Neutrophil (primary cell): Measurements from ENCODE around the gene GRB14.

Source experiments
- H3K27ac ChIP-seq: fragments of 200-600 bp; sonication (generic); 2 replicates; pipeline ENCODE4 v1.5.1; 2016; ENCODE audit warnings: mild to moderate bottlenecking, moderate library complexity
- H3K27me3 ChIP-seq: fragments of 200-600 bp; sonication (generic); 2 replicates; pipeline ENCODE4 v1.6.0; 2016; ENCODE audit warnings: mild to moderate bottlenecking
- H3K36me3 ChIP-seq: fragments of 200-600 bp; sonication (generic); 2 replicates; pipeline ENCODE4 v1.5.1; 2017
- H3K4me1 ChIP-seq, 2 experiments: fragments of 200-600 bp in 1 of 2; sonication (generic) in 1 of 2; 1 replicate in 1 of 2; 2 replicates in 1 of 2; pipeline versions ENCODE4 v1.5.1 to v1.6.1; 2013 to 2016; ENCODE audit warnings: low read depth in 1 of 2, low read length in 1 of 2, mild to moderate bottlenecking in 1 of 2, moderate library complexity in 1 of 2; ENCODE audit not compliant: control insufficient read depth in 1 of 2, insufficient read depth in 1 of 2
- H3K4me3 ChIP-seq, 2 experiments: fragments of 200-600 bp in 1 of 2; sonication (generic) in 1 of 2; 1 replicate in 1 of 2; 2 replicates in 1 of 2; pipeline ENCODE4 v1.5.1; 2013 to 2016; ENCODE audit warnings: low read depth in 1 of 2, low read length in 1 of 2, mild to moderate bottlenecking in 1 of 2, moderate library complexity in 1 of 2
- H3K9me3 ChIP-seq: fragments of 200-600 bp; sonication (generic); 2 replicates; pipeline ENCODE4 v1.5.1; 2016
- CTCF ChIP-seq: fragments of 200-600 bp; sonication (generic); IDR thresholded peaks from 2 replicates; pipeline ENCODE4 v1.5.1; 2016; ENCODE audit warnings: antibody characterized with exemption

GRB14 gene

GRCh38 chr2:164609790-164610189 is 11.5 kb downstream of the GRB14 start:
- Histone ChIP-seq H3K4me1 (no peaks in the 10 kb centered on the region), H3K27ac (no peak overlapping the region), H3K36me3 (no peaks in the 10 kb centered on the region), H3K4me3 (no peak overlapping the region), H3K9me3 (no peaks in the 10 kb centered on the region), H3K27me3 (no peaks in the 10 kb centered on the region)
- TF ChIP-seq CTCF, result no peak

- no peaks in the 10 kb centered on the region for H3K36me3 ChIP-seq
- no peaks in the 10 kb centered on the region for H3K27me3 ChIP-seq
- no peaks in the 10 kb centered on the region for H3K4me1 ChIP-seq
- no peaks in the 10 kb centered on the region for H3K9me3 ChIP-seq
- H3K27ac ChIP-seq, result no peak overlapping the region
- no peak overlapping the region for H3K4me3 ChIP-seq
- TF ChIP-seq CTCF, result no peak
Observed at GRCh38 chr2:164606557-164606956, 14.7 kb downstream of the GRB14 start.

- H3K4me1 ChIP-seq, result no peaks in the 10 kb centered on the region
- no peak overlapping the region for H3K4me3 ChIP-seq
- no peak for TF ChIP-seq CTCF
- no peaks in the 10 kb centered on the region for H3K36me3 ChIP-seq
- H3K27ac ChIP-seq, result no peak overlapping the region
- no peaks in the 10 kb centered on the region for H3K9me3 ChIP-seq
- no peaks in the 10 kb centered on the region for H3K27me3 ChIP-seq
Observed at GRCh38 chr2:164605295-164605694, 16.0 kb downstream of the GRB14 start.

- Histone ChIP-seq H3K4me3 (no peak overlapping the region), H3K36me3 (no peaks in the 10 kb centered on the region), H3K4me1 (no peaks in the 10 kb centered on the region), H3K9me3 (no peaks in the 10 kb centered on the region), H3K27ac (no peak overlapping the region), H3K27me3 (no peaks in the 10 kb centered on the region)
- no peak for TF ChIP-seq CTCF
Observed at GRCh38 chr2:164600763-164601162, 20.5 kb downstream of the GRB14 start.

- Histone ChIP-seq H3K4me1 (no peaks in the 10 kb centered on the region), H3K9me3 (no peaks in the 10 kb centered on the region), H3K36me3 (no peaks in the 10 kb centered on the region), H3K4me3 (no peak overlapping the region), H3K27ac (no peak overlapping the region), H3K27me3 (no peaks in the 10 kb centered on the region)
- no peak for TF ChIP-seq CTCF
Observed at GRCh38 chr2:164599954-164600589, 21.2 kb downstream of the GRB14 start.

GRCh38 chr2:164597983-164598382 is 23.3 kb downstream of the GRB14 start:
- Histone ChIP-seq H3K27ac (no peak overlapping the region), H3K9me3 (no peaks in the 10 kb centered on the region), H3K27me3 (no peaks in the 10 kb centered on the region), H3K4me1 (no peaks in the 10 kb centered on the region), H3K36me3 (no peaks in the 10 kb centered on the region), H3K4me3 (no peak overlapping the region)
- no peak for TF ChIP-seq CTCF
